ENCODE results near the gene DLL4.

Gene DLL4

GRCh38 chr15:40964006-40964405 is 34.9 kb downstream of the DLL4 start:
- H3K9me2 ChIP-seq (replicated peaks; ENCODE audit: control insufficient read depth, low read length): no peaks in the 10 kb centered on the region
- H3K4me3 ChIP-seq (ENCODE audit: low read length): no peak overlapping the region
- H3K4me1 ChIP-seq (ENCODE audit: control insufficient read depth, low read length): peaks cover 9% of the 10 kb centered on the region
- no peak overlapping the region for H3K27ac ChIP-seq (ENCODE audit: low read depth, low read length)
- no peaks in the 10 kb centered on the region for H3K9me3 ChIP-seq (ENCODE audit: control insufficient read depth, insufficient read depth, low read length)
- H3K27me3 ChIP-seq (ENCODE audit: control insufficient read depth, low read length): peaks cover 3% of the 10 kb centered on the region; the same call in 1 of the 2 replicates
- no peak overlapping the region for H3K4me2 ChIP-seq (ENCODE audit: low read length)
- H4K20me1 ChIP-seq (ENCODE audit: control insufficient read depth, insufficient read depth, low read depth, low read length): no peaks in the 10 kb centered on the region
- no peak for TF ChIP-seq CTCF (IDR thresholded peaks at IDR 0.05; ENCODE audit: low read depth, low read length, poor library complexity, severe bottlenecking)
- no peak for TF ChIP-seq EZH2phosphoT487 (IDR thresholded peaks at IDR 0.05; ENCODE audit: borderline replicate concordance, low read length)
- H3F3A ChIP-seq (ENCODE audit: control insufficient read depth, insufficient read depth): no peaks in the 10 kb centered on the region
- H3K36me3 ChIP-seq (ENCODE audit: control insufficient read depth, low read length): no peaks in the 10 kb centered on the region
- H3K79me2 ChIP-seq (ENCODE audit: control insufficient read depth, low read length): no peaks in the 10 kb centered on the region

- TF ChIP-seq EZH2phosphoT487 (IDR thresholded peaks at IDR 0.05; ENCODE audit: borderline replicate concordance, low read length) (no peak), CTCF (IDR thresholded peaks at IDR 0.05; ENCODE audit: low read depth, low read length, poor library complexity, severe bottlenecking) (no peak)
- no peaks in the 10 kb centered on the region for H3K9me2 ChIP-seq (replicated peaks; ENCODE audit: control insufficient read depth, low read length)
Measured at GRCh38 chr15:40964634-40965033, 35.5 kb downstream of the DLL4 start.

GRCh38 chr15:40968290-40969085 is 39.3 kb downstream of the DLL4 start:
- peaks cover 4% of the 10 kb centered on the region; the same call in 1 of the 2 replicates for H3F3A ChIP-seq (ENCODE audit: control insufficient read depth, insufficient read depth)
- no peak overlapping the region for H3K4me2 ChIP-seq (ENCODE audit: low read length)
- H3K79me2 ChIP-seq (ENCODE audit: control insufficient read depth, low read length): no peaks in the 10 kb centered on the region
- H3K27me3 ChIP-seq (ENCODE audit: control insufficient read depth, low read length): peaks cover 3% of the 10 kb centered on the region; the same call in 1 of the 2 replicates
- H4K20me1 ChIP-seq (ENCODE audit: control insufficient read depth, insufficient read depth, low read depth, low read length): no peaks in the 10 kb centered on the region
- H3K27ac ChIP-seq (ENCODE audit: low read depth, low read length): no peak overlapping the region
- H3K9me2 ChIP-seq (replicated peaks; ENCODE audit: control insufficient read depth, low read length): no peaks in the 10 kb centered on the region
- H3K9me3 ChIP-seq (ENCODE audit: control insufficient read depth, insufficient read depth, low read length): no peaks in the 10 kb centered on the region
- TF ChIP-seq CTCF (IDR thresholded peaks at IDR 0.05; ENCODE audit: low read depth, low read length, poor library complexity, severe bottlenecking) (no peak), EZH2phosphoT487 (IDR thresholded peaks at IDR 0.05; ENCODE audit: borderline replicate concordance, low read length) (no peak)
- no peaks in the 10 kb centered on the region for H3K4me1 ChIP-seq (ENCODE audit: control insufficient read depth, low read length)
- H3K4me3 ChIP-seq (ENCODE audit: low read length): no peak overlapping the region
- H3K36me3 ChIP-seq (ENCODE audit: control insufficient read depth, low read length): no peaks in the 10 kb centered on the region

More at GRCh38 chr15:40964634-40965033, 35.5 kb downstream of the DLL4 start:
- H3K4me2 ChIP-seq (ENCODE audit: low read length): no peak overlapping the region
- peaks cover 3% of the 10 kb centered on the region; the same call in 1 of the 2 replicates for H3K27me3 ChIP-seq (ENCODE audit: control insufficient read depth, low read length)
- no peaks in the 10 kb centered on the region for H3K79me2 ChIP-seq (ENCODE audit: control insufficient read depth, low read length)
- no peaks in the 10 kb centered on the region for H3K9me3 ChIP-seq (ENCODE audit: control insufficient read depth, insufficient read depth, low read length)
- H3K4me3 ChIP-seq (ENCODE audit: low read length): no peak overlapping the region
- peaks cover 7% of the 10 kb centered on the region for H3K4me1 ChIP-seq (ENCODE audit: control insufficient read depth, low read length)
- no peaks in the 10 kb centered on the region for H4K20me1 ChIP-seq (ENCODE audit: control insufficient read depth, insufficient read depth, low read depth, low read length)
- no peaks in the 10 kb centered on the region for H3F3A ChIP-seq (ENCODE audit: control insufficient read depth, insufficient read depth)
- H3K36me3 ChIP-seq (ENCODE audit: control insufficient read depth, low read length): no peaks in the 10 kb centered on the region
- H3K27ac ChIP-seq (ENCODE audit: low read depth, low read length): no peak overlapping the region
